Retina (tissue), 1 donor: ENCODE measurements around the gene SV2A.
"Not testable (repeated sequence)": the region's sequence is repeated elsewhere in the genome, so short reads cannot be mapped to it uniquely, and the experiment has no call there.

ENCODE experiments used
- DNase-seq: peaks from one replicate; pipeline ENCODE4 v3.0.0-alpha.2; 2016

Gene SV2A

GRCh38 chr1:149885339-149886120, 32.1 kb downstream of the SV2A start:
- DNase-seq: peak; percentile 91

GRCh38 chr1:149884433-149885338, 33.0 kb downstream of the SV2A start:
- DNase-seq: peak; percentile 65

DNA sequence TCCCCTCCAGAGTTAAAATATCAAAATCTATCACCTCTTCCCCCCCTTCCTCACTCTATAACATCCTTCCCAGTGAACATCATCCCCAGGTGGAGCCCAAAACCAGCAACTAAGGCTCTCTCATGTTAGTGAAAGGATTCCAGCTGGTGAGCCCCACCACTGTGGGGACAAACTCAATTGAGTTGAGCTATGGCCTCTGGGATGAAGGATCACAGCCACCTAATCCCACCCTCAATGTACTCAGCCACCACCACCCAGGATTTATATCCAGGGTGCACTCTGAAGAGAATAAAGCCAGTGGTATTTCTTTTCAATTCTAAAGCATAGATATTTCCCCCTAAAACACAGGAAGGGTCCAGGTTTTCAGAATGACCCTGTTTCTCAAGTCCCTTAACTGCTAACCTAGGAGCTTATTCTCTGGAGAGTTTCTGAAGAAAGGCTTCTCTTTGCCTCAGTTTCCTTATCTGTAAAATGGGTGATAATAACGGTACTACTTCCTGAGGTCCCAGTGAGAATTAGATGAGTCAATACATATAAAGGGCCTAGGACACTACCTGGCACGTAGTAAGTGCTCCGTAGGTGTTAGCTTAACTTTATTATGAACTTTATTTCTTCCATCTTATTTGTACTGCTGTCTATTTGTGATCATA, 33.9 kb downstream of the SV2A start:
- no peak for DNase-seq

- no peak for DNase-seq
Observed at GRCh38 chr1:149881876-149882275, 35.8 kb downstream of the SV2A start.

DNA sequence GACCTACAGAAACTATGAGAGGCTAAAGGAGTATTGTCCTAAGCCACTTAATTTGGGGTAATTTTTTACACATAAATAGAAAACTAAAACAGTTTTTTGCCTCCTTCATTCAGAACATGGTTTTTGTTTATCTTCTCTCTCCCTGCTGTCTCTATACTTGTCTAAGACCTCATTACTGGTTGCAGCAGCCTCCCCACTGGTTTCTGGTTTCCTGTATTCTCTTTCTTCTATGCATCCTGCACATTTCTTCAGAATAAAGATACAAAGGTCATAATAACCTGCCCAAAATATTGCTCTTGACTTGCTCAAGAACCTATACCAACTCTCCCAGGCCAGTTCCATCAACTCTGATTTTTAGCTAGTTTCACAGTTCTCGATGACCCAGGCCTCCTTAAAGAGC, 38.1 kb downstream of the SV2A start:
- DNase-seq: no peak

- no peak for DNase-seq
Observed at GRCh38 chr1:149877211-149877946, 40.3 kb downstream of the SV2A start.

DNA sequence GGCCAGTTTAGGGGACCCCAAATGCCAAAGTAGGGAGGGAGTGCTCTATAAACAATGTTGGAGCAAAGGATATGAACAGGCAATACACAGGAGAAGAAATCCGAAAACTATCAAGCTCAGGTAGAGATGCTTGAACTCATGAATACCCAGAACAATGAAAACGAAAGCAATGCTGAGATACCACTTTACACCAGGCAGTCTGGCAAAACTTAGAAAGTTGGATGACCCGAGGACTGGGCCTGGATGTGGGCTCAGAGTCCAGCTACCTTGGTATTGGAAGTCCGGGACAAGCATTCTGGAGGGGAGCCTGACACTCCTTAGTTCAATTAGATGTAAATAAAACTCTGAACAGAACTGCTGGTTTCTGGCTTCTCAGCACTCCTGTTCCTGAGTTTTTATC, 44.6 kb downstream of the SV2A start:
- DNase-seq: not testable (repeated sequence)

GRCh38 chr1:149866887-149867286, 50.8 kb downstream of the SV2A start:
- DNase-seq: not testable (repeated sequence)

DNA sequence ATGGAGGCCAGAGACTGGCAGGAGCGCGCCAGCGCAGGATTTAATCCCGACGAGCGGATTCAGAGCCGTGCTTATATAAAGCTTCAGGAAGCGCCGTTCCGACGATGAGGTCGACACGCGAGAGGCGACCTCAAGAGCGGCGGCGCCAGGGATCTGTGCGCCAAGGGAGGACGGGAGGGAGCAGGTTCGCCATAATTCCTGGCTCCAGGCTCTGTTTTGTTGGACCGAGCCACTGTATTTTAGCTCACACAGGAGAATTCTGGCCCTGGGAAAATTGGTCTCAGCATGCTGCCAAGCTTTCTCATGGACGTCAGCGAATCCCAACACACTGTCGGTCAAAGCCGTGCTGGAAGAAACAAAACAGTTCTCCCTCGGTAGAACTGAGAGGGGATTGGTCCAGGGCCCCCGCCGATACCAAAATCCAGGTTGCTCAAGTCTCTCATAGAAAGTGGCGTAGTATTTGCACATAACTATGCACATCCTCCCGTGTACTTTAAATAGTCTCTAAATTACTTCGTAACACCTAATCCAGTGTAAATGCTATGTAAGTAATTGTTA, 56.1 kb downstream of the SV2A start:
- not testable (repeated sequence) for DNase-seq

GRCh38 chr1:149860684-149861496, 56.8 kb downstream of the SV2A start:
- DNase-seq: not testable (repeated sequence)

DNA sequence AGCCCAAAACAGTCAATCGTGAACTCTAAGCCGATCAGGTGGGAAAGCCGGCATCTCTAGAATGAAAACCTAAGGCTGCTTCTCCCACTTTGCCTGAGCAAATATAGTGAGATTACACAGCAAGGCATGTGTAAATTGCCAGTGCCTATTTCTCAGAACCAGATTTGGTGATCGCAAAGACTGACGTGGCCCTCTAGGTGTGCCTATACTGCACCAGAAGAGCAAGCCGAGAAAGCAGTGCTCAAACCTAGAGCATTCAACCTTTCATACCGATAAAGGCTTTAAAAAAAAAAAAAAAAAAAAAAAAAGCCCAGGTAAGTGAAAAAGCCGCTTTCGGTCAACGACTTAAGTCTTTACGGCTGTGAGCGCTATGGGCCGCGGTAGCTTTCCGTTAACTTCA, 57.4 kb downstream of the SV2A start:
- DNase-seq: not testable (repeated sequence)
